ENCODE measurements around the gene CTNS. TPM values are rescaled to one million over a fixed set of nuclear protein-coding genes. Genes with fewer than 3 reads are reported as not detected.
A peak's percentile ranks its signal among the peaks of the same experiment; 100 is the strongest.

The CTNS gene
- total RNA-seq (10 to 100 TPM; 14.3 to 24.9 TPM), polyA plus RNA-seq (10 to 100 TPM in 1 of 2 donors, 1 to 10 TPM in 1; 7.7 to 24.1 TPM)
- long read RNA-seq, donor 1, partial matches to known transcripts = 12 of 32 reads
- long read RNA-seq, donor 1, other reads (novel, unspliced or antisense) = 19 of 32 reads
- long read RNA-seq, donor 2, partial matches to known transcripts = 0 of 2 reads
- long read RNA-seq, donor 2, other reads (novel, unspliced or antisense) = 0 of 2 reads
- long read RNA-seq, donor 3, partial matches to known transcripts = 17 of 17 reads
- long read RNA-seq, donor 3, other reads (novel, unspliced or antisense) = 0 of 17 reads
- long read RNA-seq, donor 4, partial matches to known transcripts = 14 of 23 reads
- long read RNA-seq, donor 4, other reads (novel, unspliced or antisense) = 9 of 23 reads
- long read RNA-seq, donor 5, partial matches to known transcripts = 190 of 229 reads
- long read RNA-seq, donor 5, other reads (novel, unspliced or antisense) = 37 of 229 reads

- ATAC-seq (ENCODE audit: insufficient read depth, low FRiP score) (peak; percentile 98), DNase-seq (peak; percentile 98)
- H3K27ac ChIP-seq (ENCODE audit: low read depth in 1 of 2, low read length in 1 of 2) = peak within 1 kb of the TSS; percentile 98 to 100
- WGBS, 2 donors = 0% methylated on average over 68 of the region's 68 CpGs
- H3K9me3 ChIP-seq (ENCODE audit: control insufficient read depth in 4 of 4, insufficient read depth in 3 of 4, low read length in 3 of 4) = no peaks in the 10 kb centered on the region
- peaks cover 0 to 17% (median 0%) of the 10 kb centered on the region in 5 donors for H3K4me1 ChIP-seq (ENCODE audit: control insufficient read depth in 5 of 5, insufficient read depth in 5 of 5, low read length in 5 of 5)
- peaks cover 0 to 12% (median 5%) of the 10 kb centered on the region in 4 donors for H3K36me3 ChIP-seq (ENCODE audit: control insufficient read depth in 4 of 4, insufficient read depth in 4 of 4, low read length in 4 of 4)
- TF ChIP-seq CTCF (IDR thresholded peaks at IDR 0.05; ENCODE audit: control extremely low read depth, extremely low read depth) = no peak
- H3K4me3 ChIP-seq = peak within 1 kb of the TSS; percentile 95
- H3K9ac ChIP-seq (ENCODE audit: insufficient read depth in 1 of 2, low read length in 2 of 2) = peak within 1 kb of the TSS; percentile 37 to 76
- no peaks in the 10 kb centered on the region for H3K27me3 ChIP-seq (ENCODE audit: control insufficient read depth in 3 of 3, insufficient read depth in 3 of 3, low read length in 2 of 3)
These were observed at the start of gene CTNS, which contains the start of gene SHPK for GRCh38 chr17:3636154-3636907. Gene CTNS (plus strand): TSS chr17:3636760. CDS start chr17:3640207, 3,447 bp downstream. Gene SHPK (minus strand): TSS chr17:3636250. CDS start chr17:3636219, 31 bp downstream.

GRCh38 chr17:3589784-3590183 lies 46.8 kb upstream of the CTNS start:
- 98 to 99% methylated on average over 22 of the region's 22 CpGs for WGBS, 2 donors
- ATAC-seq (ENCODE audit: insufficient read depth, low FRiP score) = no peak

GRCh38 chr17:3590231-3590630 lies 46.3 kb upstream of the CTNS start:
- 94 to 96% methylated on average over 15 of the region's 15 CpGs for WGBS, 2 donors
- Histone ChIP-seq H3K4me1 (ENCODE audit: control insufficient read depth in 5 of 5, insufficient read depth in 5 of 5, low read length in 5 of 5) (peaks cover 0 to 10% (median 0%) of the 10 kb centered on the region in 5 donors), H3K36me3 (ENCODE audit: control insufficient read depth in 4 of 4, insufficient read depth in 4 of 4, low read length in 4 of 4) (peaks cover 9 to 36% (median 14%) of the 10 kb centered on the region in 4 donors), H3K9ac (ENCODE audit: insufficient read depth in 1 of 2, low read length in 2 of 2) (no peak overlapping the region), H3K27me3 (ENCODE audit: control insufficient read depth in 3 of 3, insufficient read depth in 3 of 3, low read length in 2 of 3) (no peaks in the 10 kb centered on the region), H3K4me3 (no peak overlapping the region), H3K9me3 (ENCODE audit: control insufficient read depth in 4 of 4, insufficient read depth in 3 of 4, low read length in 3 of 4) (no peaks in the 10 kb centered on the region), H3K27ac (ENCODE audit: low read depth in 1 of 2, low read length in 1 of 2) (no peak overlapping the region)
- TF ChIP-seq CTCF (IDR thresholded peaks at IDR 0.05; ENCODE audit: control extremely low read depth, extremely low read depth) = no peak
- no peak for DNase-seq
- ATAC-seq (ENCODE audit: insufficient read depth, low FRiP score) = no peak

More at GRCh38 chr17:3589784-3590183, 46.8 kb upstream of the CTNS start:
- Histone ChIP-seq H3K27ac (ENCODE audit: low read depth in 1 of 2, low read length in 1 of 2) (no peak overlapping the region), H3K36me3 (ENCODE audit: control insufficient read depth in 4 of 4, insufficient read depth in 4 of 4, low read length in 4 of 4) (peaks cover 9 to 36% (median 14%) of the 10 kb centered on the region in 4 donors), H3K4me1 (ENCODE audit: control insufficient read depth in 5 of 5, insufficient read depth in 5 of 5, low read length in 5 of 5) (peaks cover 0 to 6% (median 0%) of the 10 kb centered on the region in 5 donors), H3K27me3 (ENCODE audit: control insufficient read depth in 3 of 3, insufficient read depth in 3 of 3, low read length in 2 of 3) (no peaks in the 10 kb centered on the region), H3K9ac (ENCODE audit: insufficient read depth in 1 of 2, low read length in 2 of 2) (no peak overlapping the region), H3K4me3 (no peak overlapping the region), H3K9me3 (ENCODE audit: control insufficient read depth in 4 of 4, insufficient read depth in 3 of 4, low read length in 3 of 4) (no peaks in the 10 kb centered on the region)
- DNase-seq = no peak
- no peak for TF ChIP-seq CTCF (IDR thresholded peaks at IDR 0.05; ENCODE audit: control extremely low read depth, extremely low read depth)

Data from lung (tissue), 16 donors.